Neural cell (in vitro differentiated cells): Measurements from ENCODE around the gene TIMM17B.

Source experiments
- EZH2 ChIP-seq: fragments of 200-600, 300-800 bp; shearing (Covaris generic), sonication (generic); IDR thresholded peaks from 2 replicates; pipeline ENCODE4 v1.6.1; 2014; ENCODE audit warnings: antibody characterized with exemption, low read length, borderline replicate concordance, mild to moderate bottlenecking; ENCODE audit not compliant: insufficient read depth, poor library complexity, severe bottlenecking
- POLR2AphosphoS5 ChIP-seq: IDR thresholded peaks from 2 replicates; pipeline ENCODE4 v1.6.1; 2012
- REST ChIP-seq: IDR thresholded peaks from 2 replicates; pipeline ENCODE4 v1.6.1; 2012; ENCODE audit warnings: borderline replicate concordance
- TAF1 ChIP-seq: IDR thresholded peaks from 2 replicates; pipeline ENCODE4 v1.6.1; 2012; ENCODE audit warnings: low read depth
- TF ChIP-seq, protein P1 (sequence below): fragments of 450-650 bp; IDR thresholded peaks from 2 replicates; pipeline ENCODE4 v1.5.1; 2014; ENCODE audit warnings: antibody characterized with exemption, mild to moderate bottlenecking, moderate library complexity; ENCODE audit not compliant: poor library complexity, severe bottlenecking

- TF ChIP-seq POLR2AphosphoS5: no peak
- no peak for TF ChIP-seq EZH2
- TF ChIP-seq, protein P1, sequence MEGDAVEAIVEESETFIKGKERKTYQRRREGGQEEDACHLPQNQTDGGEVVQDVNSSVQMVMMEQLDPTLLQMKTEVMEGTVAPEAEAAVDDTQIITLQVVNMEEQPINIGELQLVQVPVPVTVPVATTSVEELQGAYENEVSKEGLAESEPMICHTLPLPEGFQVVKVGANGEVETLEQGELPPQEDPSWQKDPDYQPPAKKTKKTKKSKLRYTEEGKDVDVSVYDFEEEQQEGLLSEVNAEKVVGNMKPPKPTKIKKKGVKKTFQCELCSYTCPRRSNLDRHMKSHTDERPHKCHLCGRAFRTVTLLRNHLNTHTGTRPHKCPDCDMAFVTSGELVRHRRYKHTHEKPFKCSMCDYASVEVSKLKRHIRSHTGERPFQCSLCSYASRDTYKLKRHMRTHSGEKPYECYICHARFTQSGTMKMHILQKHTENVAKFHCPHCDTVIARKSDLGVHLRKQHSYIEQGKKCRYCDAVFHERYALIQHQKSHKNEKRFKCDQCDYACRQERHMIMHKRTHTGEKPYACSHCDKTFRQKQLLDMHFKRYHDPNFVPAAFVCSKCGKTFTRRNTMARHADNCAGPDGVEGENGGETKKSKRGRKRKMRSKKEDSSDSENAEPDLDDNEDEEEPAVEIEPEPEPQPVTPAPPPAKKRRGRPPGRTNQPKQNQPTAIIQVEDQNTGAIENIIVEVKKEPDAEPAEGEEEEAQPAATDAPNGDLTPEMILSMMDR: no peak
- TF ChIP-seq REST: peak; percentile 16
- TF ChIP-seq TAF1: no peak
These were observed 377 bp downstream of the TIMM17B start for GRCh38 chrX:48897157-48897624.
